HG03432 (cell line): ENCODE results near the gene STK24.

Source experiments
- ATAC-seq: cut with Tn5 transposase; IDR thresholded peaks from one replicate; pipeline ENCODE4 v1.9.1; 2021; ENCODE audit warnings: mild to moderate bottlenecking, moderate library complexity; ENCODE audit not compliant: unreplicated experiment

STK24 gene

DNA sequence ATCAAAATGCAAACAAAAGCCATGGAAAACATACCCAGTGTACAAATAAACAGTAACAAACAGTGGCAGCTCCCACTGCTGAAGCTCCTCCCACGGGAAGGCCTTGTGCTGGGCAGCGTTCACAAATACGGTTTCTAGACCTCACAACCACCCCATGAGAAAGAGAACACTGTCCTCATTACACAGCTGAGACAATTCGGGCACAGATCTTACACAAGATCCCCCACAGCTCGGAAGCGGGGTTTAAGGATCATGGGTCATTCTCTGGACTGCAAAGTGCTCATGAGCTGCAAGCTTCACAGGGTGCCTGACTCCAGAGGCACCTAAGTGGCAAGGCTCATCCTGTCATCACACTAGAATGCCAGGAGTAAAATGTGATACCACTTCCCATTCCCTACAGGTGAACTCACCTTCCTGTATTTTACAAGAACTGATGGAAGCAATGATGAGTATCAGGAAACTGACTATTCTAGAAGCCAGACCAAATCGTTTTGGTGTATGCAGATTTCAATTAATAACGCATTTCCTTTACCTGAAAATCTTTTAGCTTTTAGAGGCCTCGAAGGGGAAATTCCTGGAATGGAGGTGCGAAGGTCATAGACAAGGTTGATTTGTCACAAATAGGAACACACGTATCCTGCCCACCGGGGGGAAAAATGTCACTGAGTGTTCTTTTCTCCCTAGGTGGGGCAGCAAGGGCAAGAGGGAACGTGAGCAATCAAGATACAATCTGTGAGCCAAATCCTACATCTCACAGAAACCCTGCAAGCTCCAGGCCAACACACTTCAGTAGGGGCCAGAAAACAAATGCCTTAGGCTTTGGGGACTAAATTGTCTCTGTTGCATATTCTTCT lies 41.2 kb downstream of the STK24 start:
- no peak for ATAC-seq

DNA sequence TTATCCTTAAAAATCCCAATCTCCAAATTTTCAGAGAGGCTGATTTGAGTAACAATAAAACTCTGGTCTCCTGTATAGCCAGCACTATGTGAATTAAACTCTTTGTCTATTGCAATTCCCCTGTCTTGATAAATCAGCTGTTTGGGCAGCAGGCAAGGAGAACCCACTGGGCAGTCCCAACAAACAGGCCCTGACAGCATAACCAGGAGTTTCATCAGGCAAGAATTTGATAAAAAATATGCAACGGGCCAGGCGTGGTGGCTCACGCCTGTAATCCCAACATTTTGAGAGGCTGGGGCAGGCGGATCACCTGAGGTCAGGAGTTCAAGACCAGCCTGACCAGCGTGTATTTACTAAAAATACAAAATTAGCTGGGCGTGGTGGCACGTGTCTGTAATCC lies 42.1 kb downstream of the STK24 start:
- ATAC-seq, result no peak

DNA sequence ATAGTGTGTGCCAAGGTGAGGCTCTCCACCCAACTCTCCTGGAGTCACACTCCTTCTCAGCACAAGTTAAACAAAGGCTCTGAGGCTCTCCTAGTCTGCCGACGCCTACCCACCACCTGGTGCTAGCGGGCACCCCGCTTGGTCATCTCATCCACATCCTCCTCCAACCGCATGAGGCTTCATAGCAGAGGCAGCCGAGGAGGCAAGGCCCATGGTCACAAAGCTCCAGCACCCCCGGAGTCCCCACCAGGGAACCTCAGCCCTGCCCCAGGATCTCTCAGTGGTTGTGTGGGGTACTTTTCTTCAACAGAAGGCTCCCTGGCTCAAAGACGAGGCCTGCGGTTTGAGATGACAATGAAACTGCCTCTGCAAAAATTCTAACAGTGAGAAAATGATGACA lies 43.0 kb downstream of the STK24 start:
- no peak for ATAC-seq

DNA sequence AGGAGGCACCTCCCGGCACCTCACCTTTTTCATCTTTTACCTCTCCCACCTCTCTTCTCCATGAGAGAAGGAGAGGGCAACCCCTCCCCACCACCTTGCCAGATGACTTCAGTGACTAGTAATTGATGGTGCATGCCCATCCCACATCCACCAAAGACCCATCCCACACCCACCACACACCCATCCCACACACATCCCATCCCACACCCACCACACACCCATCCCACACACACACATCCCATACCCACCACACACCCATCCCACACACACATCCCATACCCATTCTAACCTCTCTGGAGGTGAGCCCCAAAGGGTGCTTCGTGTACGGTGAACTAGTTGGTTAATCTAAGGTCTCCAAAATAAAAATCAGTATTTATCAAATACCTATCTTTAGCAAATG lies 44.7 kb downstream of the STK24 start:
- ATAC-seq, result no peak

DNA sequence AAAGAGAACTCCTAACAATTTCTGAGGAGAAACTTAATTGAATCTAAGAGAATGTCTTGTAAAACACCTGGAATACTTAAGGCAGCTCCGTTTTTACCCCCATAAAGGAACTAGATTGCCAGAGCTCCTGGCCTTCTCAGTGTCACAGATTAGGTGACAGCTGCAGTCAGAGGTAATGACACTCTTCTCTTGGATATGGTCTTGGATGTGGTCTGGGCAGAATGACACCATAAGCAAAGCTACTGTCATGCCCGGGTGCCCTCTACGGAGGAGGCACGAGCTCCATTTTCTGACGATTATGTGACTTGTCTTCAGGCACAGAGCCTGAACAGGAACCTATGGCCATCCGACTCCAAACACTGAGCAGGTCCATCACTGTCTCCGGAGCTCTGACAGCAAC lies 46.7 kb downstream of the STK24 start:
- ATAC-seq, result no peak

DNA sequence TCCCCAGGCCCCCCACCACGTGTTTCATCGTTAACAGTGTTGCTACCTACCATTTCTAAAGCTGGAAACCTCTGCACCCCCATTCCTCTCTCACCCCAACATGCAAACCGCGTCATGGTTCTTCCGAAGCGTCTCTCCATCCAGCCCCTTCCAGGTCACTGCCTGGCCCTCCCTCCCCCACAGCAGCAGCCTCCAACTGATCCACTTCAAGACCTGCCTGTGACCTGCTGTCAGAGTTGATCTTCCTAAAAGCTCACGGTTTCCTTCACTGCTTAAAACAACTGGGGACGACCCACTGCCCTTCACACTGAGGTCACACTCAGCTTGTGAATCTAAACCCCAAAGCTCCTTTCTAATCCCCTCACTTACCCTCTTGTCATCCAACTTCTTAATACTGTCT lies 47.7 kb downstream of the STK24 start:
- ATAC-seq, result no peak

DNA sequence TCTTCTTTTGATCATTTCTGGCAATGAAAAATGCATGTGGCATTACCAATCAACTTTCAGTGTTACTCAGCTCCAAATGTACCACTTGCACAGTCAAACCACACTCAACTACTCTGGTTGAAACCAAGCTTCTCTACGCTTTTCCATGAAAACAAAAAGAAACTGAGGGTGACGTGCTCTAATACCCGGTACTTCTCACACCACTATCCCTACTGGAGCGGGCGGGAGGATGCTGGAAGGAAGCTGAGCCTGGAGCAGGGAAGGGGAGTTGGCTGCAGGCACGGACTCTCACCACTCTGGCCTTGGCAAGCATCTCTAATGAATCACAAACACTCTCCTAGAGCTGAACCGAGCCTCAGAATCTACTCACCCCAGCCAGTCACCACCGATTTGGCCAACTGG lies 48.2 kb downstream of the STK24 start:
- peak; percentile 29 for ATAC-seq

DNA sequence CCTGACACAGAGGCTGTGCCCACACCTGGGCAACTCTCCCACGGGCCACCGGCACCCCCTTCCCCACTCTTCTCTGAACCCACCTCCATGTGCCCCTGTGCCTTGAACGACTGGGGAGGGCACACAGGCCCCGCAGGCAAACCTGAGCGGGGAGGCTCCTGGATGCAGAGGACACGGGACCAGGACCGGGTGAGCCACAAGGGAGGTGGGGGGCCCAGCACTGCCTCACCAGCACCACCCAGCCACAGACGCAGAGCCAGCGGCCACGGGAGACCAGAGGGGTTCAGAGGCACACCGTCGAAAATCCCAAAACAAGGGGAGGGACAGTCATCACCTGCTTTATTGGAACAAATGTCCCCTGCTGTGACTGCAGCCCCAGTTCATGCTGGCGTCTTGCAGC lies 49.4 kb downstream of the STK24 start:
- ATAC-seq, result no peak

DNA sequence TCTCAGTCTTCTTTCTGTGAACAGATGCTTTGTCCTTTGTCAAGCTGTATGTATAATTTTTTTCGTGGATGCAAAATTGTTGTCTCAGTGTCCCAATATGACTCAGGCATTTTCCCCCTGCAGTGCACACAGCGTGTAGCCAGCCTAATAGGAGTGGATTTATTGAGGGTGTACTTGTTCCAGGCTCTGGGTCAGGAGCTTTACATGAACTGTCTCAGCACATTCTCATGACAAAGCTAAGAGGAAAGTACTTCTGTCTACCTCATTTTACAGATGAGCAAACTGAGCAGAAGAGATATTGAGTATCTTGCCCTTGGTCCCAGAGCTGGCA lies 50.8 kb downstream of the STK24 start:
- ATAC-seq, result peak; percentile 34

DNA sequence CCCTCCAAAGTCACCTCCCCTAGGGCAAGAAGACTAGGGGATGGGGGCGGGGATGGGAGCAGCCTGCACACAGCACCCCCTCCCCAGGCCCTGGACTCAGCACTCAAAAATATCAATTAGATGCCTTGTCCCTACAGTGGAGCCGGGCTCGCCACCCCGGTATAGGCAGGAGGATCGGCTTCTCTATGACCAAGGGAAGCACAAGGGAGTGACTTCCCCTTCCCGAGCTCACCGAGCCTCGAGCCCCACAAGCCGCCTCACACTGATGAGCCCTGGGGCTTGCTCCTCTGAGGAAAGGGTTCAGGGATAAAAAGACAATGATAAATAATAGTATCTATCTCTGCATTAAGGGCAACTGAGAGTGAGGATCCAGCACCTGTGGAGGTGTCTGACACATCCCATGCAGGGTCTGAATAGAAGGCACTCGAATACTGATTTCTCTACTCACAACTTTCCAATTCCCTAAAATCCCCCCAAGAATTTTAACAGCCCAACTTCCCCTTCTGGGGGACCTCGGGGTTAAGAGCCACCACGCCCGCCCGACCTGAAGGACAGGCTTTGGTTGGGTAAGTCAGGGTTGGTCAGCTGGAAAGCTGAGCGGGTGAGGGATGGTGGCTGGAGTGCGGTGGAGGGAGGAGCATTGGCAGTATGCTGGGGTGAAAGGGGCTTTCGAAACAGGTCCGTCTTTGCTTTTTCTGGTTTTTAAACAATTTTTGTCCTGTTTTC lies 51.3 kb downstream of the STK24 start:
- peak; percentile 41 for ATAC-seq

DNA sequence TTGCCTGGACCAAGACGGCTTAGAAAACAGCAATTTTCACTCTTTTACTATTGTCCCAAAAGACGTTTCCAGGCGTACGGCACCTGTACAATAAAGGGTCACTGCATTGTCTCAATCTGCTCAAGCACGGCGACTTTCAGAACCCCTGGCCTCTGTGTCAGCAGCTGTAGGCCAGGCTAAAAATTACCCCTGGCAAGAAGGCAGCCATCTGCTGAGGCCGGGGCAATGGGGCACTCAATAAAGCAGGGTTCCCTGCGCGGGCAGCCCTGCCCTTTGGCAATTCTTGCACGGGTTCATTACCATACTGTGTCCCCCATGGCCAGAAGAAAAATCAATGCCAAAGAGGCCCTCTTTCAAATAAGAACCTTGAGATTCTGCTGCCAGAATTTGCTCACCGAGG lies 52.1 kb downstream of the STK24 start:
- no peak for ATAC-seq

DNA sequence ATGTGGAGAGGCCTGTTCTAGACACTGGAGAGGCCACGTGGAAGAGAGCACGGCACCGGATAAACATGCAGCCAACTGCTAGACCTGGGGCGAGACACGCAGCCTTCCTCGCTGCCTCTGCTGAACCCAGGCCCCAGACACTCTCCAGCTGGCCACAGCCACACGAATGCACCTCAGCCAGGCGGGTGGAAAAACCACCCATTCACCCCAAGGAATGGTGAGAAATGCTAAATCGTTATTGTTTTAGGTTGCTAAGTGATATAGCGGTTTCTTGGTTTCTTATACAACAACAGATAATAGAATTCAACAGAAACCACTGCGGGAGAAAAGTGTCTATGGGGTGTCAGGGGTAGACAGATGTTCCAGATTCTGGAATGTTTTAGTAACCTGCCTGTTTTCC lies 52.5 kb downstream of the STK24 start:
- no peak for ATAC-seq

DNA sequence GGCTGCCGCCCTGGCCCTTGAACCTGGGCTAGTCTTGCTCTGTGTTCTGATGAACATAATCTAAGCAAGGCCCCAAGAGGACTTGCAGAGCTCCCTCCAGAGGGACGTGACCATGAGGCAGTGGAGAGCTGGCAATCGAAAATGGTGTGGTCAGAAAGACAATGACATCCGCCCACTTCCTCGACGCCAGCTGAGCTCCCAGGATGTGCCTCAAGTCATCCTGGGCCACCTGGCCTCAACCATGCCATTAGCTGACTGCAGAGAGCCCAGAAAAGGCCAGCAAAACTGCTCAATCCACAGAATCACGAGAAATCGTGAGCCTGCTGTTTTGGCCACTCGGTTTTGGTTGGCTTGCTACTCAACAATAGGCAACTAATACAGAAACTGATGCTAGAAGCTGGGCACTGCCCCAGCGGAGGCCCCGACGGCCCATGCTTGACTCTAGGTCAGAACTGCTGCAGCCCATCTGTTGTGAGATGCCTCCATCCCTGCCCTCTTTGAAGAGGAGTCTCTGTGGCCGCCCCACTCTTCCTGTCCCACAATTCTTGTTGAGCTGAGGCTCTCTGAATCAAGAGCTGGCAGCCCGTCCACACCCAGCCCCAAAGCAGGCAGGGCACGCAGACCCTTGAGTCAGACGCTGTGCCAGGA lies 53.3 kb downstream of the STK24 start:
- ATAC-seq, result peak; percentile 63

DNA sequence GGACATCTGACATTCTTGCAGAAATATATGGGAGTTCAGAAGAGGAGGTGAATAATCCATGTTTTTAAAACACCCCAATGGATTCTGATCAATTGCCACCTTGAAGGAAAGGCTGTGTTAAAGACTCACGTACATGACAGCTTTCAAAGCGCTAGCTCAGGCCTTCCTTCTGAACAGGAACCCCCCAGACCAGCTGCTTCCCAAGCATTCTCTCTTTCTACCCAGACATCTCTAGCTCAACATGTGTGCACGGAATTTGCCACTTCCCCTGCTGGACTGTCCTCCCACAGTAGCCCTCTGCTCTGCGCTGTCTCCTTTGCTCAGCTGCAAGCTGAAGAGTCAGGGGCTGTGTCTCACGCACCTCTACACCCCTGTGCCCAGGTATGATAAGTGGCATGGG lies 54.5 kb downstream of the STK24 start:
- ATAC-seq, result no peak

DNA sequence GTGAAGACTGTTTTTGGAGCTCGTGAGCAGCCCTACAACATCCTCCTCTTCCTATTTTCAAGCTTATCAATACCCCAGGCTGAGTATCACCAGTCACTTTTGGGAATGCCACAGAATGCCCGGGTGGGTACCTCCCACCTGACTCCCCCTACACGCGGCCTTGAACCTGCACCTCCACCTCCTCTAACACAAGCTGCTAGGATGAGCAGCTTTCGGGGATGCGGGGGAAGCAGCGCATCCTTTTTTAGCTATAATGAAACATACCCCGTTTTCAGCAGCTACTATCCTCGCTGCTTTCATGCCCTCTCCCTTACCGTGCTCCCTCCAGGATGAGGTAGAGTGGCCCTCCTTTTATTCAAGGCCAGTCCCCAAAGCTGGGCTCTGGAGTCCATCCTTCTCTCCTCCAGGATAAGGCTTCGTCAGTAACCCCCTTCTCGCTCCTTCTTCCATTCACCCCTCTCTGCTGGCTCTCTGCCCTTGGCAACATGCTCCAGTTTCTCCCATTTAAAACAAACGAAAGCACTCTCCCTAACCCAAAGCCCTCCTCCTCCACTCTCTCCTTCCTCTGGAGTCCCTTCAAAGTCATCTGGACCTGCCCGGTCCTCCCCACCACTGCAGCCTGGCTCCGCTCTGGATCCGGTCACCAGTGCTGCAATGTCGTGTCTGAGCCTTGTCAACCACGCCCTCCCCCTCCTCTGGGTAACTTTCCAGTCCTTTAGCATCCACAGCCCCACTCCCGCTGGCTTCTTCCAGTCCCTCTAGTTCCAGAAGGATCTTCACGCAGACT lies 55.3 kb downstream of the STK24 start:
- ATAC-seq, result no peak

DNA sequence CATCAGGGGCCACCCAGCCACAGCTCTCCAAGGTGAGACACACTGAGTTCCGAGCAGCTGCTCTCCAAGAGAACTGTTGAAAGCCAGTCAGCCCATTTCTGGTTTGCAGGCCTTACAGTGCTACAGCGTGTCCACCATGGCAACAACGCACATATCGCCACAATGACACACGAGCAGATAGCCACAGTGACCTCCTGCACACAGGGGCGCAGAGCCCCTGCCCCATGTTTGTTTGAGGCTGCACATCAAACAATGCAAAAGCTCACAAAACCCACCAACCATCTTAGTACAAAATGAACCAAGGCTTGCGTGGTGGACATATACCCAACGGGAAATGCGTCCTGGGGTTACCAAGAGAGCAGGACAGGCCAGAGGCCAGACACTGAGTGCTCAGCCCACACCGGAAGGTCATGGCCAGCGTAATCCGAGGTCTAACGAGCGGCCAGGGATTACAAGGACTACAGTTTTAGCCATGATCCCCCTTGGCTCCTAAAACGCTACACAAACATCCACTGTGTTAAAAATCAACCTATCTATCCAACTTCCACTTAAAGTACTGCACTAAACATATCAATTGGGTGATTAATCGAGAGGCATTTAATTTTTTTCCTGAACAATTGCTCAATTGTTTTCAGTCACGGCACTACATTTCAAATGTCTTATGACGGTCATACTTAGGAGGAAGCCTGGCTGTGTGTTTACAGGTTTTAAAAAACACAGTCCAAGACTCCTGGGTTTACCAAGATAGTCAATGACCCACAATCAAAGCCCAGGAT lies 56.0 kb downstream of the STK24 start:
- no peak for ATAC-seq

DNA sequence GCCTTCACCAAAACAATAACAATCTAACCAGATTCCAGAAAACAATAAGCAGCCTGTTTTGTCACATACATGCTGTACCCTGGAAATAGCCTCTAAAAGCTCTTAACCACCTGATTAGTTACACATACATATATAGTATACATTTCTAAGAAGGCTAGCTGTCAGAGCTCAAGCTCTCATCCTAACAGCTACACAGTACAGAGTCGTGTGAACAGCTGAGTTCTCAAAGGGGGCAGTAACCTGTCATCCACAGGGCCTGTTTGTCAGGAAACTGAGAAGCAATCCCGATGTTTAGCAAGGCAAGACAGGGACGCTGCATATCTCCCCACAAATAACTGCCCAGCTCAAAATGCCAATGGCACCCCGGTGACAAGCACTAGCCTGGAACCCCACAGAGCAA lies 56.9 kb downstream of the STK24 start:
- ATAC-seq, result no peak

DNA sequence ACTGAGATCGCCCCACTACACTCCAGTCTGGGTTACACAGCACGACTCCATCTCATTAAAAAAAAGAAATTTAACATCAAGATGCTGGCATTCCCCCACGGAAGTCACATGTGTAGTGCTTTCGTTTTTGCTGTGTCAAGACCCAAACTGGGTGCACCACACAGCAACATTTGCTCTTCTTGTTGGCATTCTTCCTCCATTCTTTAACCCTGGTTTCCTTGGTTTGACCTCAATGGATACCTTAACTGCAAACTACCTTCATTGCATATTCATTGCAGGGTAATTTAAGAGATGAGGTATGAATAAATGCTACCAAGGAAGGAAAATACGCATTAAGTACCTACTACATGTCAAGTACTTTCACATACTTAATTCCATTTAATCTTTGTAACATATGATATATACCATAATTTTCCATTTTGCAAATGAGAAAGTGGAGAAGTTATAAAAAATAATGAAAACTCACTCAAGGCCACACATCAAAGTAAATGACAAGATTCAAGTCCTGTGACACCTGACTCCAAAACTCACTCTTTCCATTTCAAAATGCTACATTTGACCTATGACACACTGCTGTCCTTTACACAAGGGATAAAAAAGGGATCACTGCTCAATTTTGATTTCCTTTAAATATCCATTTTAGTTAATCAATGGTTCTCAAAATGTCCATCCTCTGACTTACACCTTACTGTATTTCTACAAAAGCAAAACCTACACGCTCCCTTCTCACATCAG lies 59.2 kb downstream of the STK24 start:
- peak; percentile 39 for ATAC-seq

DNA sequence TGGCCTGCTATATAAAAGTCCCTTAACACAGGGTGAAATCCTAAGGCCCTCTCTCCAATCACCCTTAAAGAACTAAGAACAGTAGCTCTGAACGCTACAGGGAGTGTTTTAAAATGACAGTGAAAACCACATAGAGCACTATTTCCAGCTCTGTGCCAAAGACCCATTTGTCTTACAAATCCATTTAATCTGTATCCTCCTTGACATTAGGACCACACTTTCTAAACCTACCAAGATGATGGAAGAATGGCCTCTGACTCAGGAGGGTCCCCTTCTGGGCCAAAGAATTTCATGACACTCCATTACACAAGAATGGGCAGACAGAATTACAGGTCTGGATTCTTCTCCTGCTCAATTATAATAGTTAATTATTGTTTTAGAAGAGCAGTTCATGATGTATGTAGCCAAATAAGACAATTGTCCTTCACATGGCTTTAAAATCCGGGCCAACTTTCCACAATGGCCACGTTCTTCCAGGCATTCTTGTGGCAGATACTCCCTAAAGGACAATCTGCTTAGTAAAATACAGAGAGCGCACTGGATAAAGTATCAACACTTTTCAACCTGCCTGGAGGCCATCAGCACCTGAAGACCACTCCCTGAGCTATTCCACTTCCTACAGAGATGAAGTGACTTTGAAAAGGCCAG lies 61.0 kb downstream of the STK24 start:
- ATAC-seq, result peak; percentile 21
